SK-N-MC (cell line): ENCODE data around the gene MPPED2.

Experiments used
- EZH2 ChIP-seq: fragments of 200-600 bp; sonication (generic); IDR thresholded peaks from one replicate; pipeline ENCODE4 v1.6.1; 2017; ENCODE audit warnings: antibody characterized with exemption
- FOXP2 ChIP-seq: optimal IDR thresholded peaks from 2 replicates; pipeline ENCODE3; 2011; ENCODE audit warnings: mild to moderate bottlenecking, moderate library complexity; ENCODE audit not compliant: insufficient read depth; ENCODE audit errors: extremely low read length, control extremely low read depth
- POLR2AphosphoS5 ChIP-seq: IDR thresholded peaks from 2 replicates; pipeline ENCODE4 v1.6.1; 2012; ENCODE audit warnings: mild to moderate bottlenecking, low read depth, low read length, borderline replicate concordance

- no peak for TF ChIP-seq POLR2AphosphoS5
- TF ChIP-seq EZH2, result no peak
- no peak for TF ChIP-seq FOXP2
Observed at GRCh38 chr11:30458541-30458940, 127.6 kb downstream of the MPPED2 start.
